HG02571 (cell line): Measurements from ENCODE around the gene BCR.
"Not testable (repeated sequence)": the region's sequence is repeated elsewhere in the genome, so short reads cannot be mapped to it uniquely, and the experiment has no call there.

Experiments used
- ATAC-seq: cut with Tn5 transposase; IDR thresholded peaks from one replicate; pipeline ENCODE4 v1.9.1; 2021; ENCODE audit warnings: mild to moderate bottlenecking, moderate library complexity; ENCODE audit not compliant: unreplicated experiment

BCR gene

GRCh38 chr22:23285734-23286133, 105.4 kb downstream of the BCR start:
- no peak for ATAC-seq

DNA sequence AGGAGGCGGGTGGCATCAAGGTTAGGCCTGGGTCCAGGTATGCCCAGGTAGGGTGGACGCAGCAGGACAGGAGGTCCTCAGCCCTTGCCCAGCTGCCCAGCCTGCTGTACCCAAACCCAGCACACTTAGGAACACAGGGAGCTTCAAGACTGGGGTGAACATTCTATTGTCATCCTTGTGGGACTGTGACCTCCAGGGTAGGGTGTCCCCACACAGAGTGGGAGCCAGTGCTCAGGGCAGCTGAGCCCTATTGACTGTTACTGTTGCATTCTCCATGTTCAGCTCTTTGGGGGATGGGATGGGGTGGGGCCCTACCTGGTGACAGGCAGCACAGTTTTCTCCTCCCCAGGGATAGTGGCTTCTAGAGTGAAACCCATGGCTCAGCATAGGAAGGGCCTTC, 106.0 kb downstream of the BCR start:
- ATAC-seq: no peak

DNA sequence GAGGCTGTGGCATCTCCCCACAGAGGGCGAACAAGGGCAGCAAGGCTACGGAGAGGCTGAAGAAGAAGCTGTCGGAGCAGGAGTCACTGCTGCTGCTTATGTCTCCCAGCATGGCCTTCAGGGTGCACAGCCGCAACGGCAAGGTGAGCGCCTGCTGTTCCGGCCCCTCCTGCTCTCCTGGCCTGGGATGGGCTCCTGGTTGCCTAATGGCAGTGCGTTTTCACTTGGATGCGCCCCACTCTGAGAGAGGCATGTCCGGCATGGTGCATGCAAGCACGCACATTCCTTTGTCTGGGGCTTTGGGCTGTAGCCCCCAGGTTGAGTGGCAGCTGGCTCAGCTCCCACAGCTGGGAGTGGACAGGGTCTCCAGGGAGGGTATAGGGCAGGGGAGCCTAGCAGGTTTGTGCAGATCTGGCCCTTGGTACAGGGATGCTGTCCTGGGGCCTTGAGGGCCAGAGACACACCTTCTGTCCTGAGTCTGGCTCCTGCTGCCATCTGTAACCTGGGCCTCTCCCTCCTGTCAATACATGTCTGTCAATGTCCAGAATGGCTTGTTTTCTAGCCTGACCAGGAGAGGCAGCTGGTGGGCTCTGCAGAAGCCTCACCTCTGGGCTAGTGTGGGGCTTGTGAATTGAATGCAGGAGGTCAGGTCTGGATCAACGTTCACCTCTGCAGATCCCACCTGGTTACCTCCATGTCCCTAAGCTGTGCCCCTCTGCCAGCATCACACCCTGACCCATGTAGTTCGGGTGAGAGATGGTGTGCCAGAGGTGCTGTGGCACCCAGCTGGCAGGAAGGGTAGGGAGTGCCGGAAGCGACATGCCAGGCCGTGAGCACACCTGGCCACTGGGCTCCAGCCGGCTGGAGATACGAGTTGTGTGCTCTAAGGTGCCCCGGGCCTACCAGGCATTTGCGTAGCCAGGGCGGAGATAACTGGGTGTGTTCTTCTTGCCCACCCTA, 107.1 kb downstream of the BCR start:
- no peak for ATAC-seq

GRCh38 chr22:23288301-23289129, 108.2 kb downstream of the BCR start:
- ATAC-seq: no peak

DNA sequence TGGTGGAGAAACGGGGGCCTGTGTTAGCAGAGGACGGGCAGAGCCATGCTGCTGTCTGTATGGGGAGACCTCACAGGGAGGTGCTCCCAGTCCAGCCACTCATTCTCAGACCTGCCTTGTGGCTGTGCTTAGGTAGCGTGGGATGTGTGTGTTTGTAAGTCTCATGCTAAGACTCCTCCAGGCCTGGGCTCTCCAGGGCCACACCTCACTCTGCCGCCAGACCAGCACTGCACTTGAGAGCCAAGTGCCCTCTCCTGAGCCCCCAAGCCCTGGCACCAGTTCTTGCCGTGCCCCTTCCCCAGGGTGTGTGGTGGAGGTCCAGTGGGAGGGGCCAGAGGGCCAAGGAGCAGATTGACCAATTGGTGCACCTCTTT, 108.8 kb downstream of the BCR start:
- no peak for ATAC-seq

- ATAC-seq: no peak
Observed at GRCh38 chr22:23289851-23290724, 109.8 kb downstream of the BCR start.

DNA sequence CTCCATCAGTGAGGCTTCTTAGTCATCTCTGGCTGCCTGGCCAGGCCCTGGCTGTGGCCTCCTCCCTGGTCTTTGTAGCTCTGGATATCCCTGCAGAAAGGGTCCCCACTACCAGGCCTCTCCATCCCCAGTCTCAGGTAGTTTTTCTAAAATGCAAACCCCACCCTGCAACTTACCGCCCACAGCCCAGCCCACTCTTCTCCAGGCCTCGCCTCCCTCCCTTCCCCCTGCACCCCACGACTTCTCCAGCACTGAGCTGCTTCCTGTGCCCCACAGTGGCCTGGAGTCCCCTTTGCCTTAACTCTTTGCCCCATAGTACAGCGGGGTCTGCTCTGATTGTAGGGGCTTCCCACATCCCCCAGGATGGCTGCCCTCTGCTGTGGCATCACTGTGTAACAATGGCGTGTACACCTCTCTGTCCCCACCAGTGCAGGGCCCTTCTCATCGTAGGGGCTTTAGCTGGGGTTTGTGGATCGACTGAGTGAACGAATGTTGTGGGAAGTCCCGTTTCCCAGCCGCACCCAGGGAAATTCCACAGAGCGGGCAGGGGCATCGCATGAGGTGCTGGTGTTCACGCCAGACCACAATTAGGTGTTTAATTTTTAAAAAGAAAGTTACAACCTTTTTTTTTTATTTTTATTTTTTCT, 111.6 kb downstream of the BCR start:
- ATAC-seq: no peak

GRCh38 chr22:23292453-23293350, 112.4 kb downstream of the BCR start:
- no peak for ATAC-seq

DNA sequence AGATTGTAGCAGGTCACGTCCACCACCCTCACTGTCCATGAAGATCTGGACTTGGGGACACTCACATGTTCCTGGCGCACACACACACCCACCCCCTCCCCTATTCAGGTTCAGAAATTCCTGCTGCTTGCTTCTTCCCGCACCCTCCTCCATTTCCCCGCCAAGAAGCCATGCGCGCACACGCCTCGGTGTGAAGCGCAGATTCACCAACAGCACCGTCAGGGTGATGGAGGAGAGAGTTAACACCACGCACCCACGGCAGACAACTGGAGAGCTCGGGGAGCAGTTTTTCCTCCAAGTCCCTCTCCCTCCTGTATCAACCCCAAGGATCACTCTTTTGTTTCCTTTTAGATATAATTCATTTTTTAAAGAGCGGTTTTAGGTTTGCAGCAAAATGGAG, 113.4 kb downstream of the BCR start:
- no peak for ATAC-seq

GRCh38 chr22:23294221-23294620, 113.9 kb downstream of the BCR start:
- no peak for ATAC-seq

DNA sequence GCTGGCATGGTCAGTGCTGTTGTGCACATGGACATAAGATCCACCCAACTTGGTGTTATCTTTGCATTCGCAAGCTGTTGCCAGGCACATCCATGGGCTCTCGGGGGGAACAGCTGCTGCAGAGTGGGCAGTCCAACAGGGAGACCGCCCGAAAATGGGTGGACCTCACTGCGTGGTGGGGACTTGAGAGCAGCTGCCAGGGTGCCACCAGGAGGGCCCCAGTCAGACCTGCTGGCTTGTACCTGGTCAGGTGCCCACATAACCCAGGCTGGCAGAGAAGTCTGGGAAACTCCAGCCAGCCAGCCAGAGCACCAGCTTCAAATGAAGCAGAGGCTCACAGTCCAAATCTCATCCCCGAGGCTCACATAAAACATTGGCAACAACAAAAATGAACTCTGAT, 120.2 kb downstream of the BCR start:
- ATAC-seq: no peak

GRCh38 chr22:23301591-23301990, 121.3 kb downstream of the BCR start:
- no peak for ATAC-seq

GRCh38 chr22:23302171-23303002, 122.1 kb downstream of the BCR start:
- no peak for ATAC-seq

DNA sequence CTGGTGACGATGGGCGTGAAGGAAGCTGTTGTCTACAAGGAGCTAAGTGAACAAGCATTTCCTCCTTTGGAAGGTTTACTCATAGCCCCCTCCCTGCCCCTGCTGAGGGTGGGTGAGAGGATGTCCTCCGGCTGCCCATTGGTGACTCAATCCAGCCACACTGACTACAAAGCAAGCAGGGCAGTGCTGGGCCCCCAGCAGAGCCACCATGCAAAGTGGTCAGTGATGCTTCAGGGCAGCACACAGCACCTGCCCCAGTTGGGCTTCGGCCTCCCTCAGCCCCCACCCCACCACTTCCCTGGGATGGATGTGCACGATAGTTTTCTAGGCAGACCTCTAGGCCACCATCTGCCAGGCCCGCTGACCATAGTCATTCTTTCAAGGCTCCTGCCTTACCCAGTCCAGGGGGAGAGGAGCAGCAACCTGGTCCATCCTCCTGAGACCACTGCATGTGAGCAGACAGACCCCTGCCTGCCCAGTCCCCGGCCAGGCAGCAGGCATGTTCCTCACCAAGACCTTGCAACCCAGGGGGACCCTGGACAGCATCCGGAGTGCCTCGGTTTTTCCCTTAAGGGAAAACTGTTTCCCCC, 125.1 kb downstream of the BCR start:
- ATAC-seq: no peak

- no peak for ATAC-seq
Observed at GRCh38 chr22:23305922-23306374, 125.6 kb downstream of the BCR start.

GRCh38 chr22:23306438-23306921, 126.2 kb downstream of the BCR start:
- no peak for ATAC-seq

DNA sequence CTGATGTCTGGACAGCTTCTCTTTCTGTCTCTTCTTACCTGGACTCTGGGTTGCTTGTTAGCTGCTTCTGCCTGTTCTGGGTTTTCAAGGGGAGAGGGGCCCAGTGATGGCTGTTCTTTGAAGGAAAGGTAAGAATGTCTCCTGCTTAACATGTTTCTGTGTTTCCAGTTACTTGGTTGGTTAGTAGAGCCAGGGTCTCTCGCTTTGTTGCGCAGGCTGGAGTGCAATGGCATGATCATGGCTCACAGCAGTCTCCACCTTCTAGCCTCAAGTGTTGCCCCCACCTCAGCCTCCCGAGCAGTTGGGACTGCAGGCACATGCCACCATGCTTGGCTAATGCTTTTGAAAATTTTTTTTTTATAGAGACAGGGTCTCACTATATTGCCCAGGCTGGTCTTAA, 126.6 kb downstream of the BCR start:
- no peak for ATAC-seq

DNA sequence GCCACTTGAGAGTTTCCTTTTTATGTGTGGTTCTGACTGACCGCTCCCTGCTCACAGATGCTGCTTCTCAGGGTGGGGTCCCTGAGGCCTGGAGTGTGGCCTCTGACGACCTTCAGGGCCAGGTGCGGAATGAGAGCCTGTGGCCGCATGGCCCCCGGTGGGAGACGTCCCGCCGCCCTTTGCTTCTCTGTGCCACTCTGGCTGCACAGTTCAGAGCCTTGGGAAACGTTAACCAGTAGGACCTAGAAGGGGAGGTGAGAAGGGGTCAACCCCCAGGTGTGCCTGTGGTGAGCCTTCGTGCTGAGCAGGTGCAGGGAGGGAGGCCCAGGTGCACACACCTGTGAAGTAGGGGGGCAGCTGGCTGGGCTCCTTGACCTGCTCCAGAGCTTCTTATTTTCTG, 127.2 kb downstream of the BCR start:
- not testable (repeated sequence) for ATAC-seq
